Astrocyte (in vitro differentiated cells and primary cell): Measurements from ENCODE around the gene LYSMD4. TPM values are rescaled to one million over a fixed set of nuclear protein-coding genes. Genes with fewer than 3 reads are reported as not detected.

ENCODE experiments used
- DNase-seq: peaks from one replicate; pipeline ENCODE4 v3.0.0-alpha.2; 2010; ENCODE audit warnings: low read depth
- FAIRE-seq: peaks from 2 replicates; lab custom pipeline; 2011; peaks lifted over from hg19 to GRCh38; lab: Jason Lieb, UNC
- H2AFZ ChIP-seq: 2 replicates; pipeline ENCODE4 v1.6.0; 2012; ENCODE audit warnings: low read depth, low read length, inconsistent platforms
- H3K27ac ChIP-seq: 2 replicates; pipeline ENCODE4 v1.5.1; 2011; ENCODE audit warnings: low read depth, low read length, inconsistent platforms
- H3K27me3 ChIP-seq: 2 replicates; pipeline ENCODE4 v1.6.0; 2011; ENCODE audit warnings: low read length, inconsistent platforms; ENCODE audit not compliant: insufficient read depth
- H3K36me3 ChIP-seq: 2 replicates; pipeline ENCODE4 v1.5.1; 2011; ENCODE audit warnings: low read length, inconsistent platforms; ENCODE audit not compliant: insufficient read depth
- H3K4me1 ChIP-seq: 2 replicates; pipeline ENCODE4 v1.5.1; 2011; ENCODE audit warnings: low read length, inconsistent platforms; ENCODE audit not compliant: insufficient read depth
- H3K4me2 ChIP-seq: 2 replicates; pipeline ENCODE4 v1.6.0; 2012; ENCODE audit warnings: low read length, inconsistent platforms
- H3K4me3 ChIP-seq: 2 replicates; pipeline ENCODE4 v1.5.1; 2011; ENCODE audit warnings: low read depth, mild to moderate bottlenecking, low read length, inconsistent platforms; ENCODE audit not compliant: insufficient read depth
- H3K79me2 ChIP-seq: 2 replicates; pipeline ENCODE4 v1.6.0; 2012; ENCODE audit warnings: mild to moderate bottlenecking, low read length, inconsistent platforms; ENCODE audit not compliant: insufficient read depth
- H3K9ac ChIP-seq: 2 replicates; pipeline ENCODE4 v1.6.0; 2012; ENCODE audit warnings: mild to moderate bottlenecking, low read length, inconsistent platforms
- H3K9me3 ChIP-seq: 2 replicates; pipeline ENCODE4 v1.5.1; 2012; ENCODE audit warnings: low read depth, mild to moderate bottlenecking, low read length, inconsistent platforms; ENCODE audit not compliant: insufficient read depth
- H4K20me1 ChIP-seq: 2 replicates; pipeline ENCODE4 v1.6.0; 2012; ENCODE audit warnings: low read length, inconsistent platforms; ENCODE audit not compliant: insufficient read depth
- H3K27ac Mint-ChIP-seq: one replicate; pipeline ENCODE4 v1.8.0; 2021; ENCODE audit warnings: mild to moderate bottlenecking, mixed read lengths; ENCODE audit not compliant: unreplicated experiment
- H3K27me3 Mint-ChIP-seq: one replicate; pipeline ENCODE4 v1.8.0; 2021; ENCODE audit warnings: low read depth, mixed read lengths; ENCODE audit not compliant: unreplicated experiment
- H3K36me3 Mint-ChIP-seq: one replicate; pipeline ENCODE4 v1.8.0; 2021; ENCODE audit warnings: low read depth, mixed read lengths; ENCODE audit not compliant: unreplicated experiment
- H3K4me1 Mint-ChIP-seq: one replicate; pipeline ENCODE4 v1.8.0; 2021; ENCODE audit warnings: low read depth, mixed read lengths; ENCODE audit not compliant: unreplicated experiment
- H3K4me3 Mint-ChIP-seq: one replicate; pipeline ENCODE4 v1.8.0; 2021; ENCODE audit warnings: mild to moderate bottlenecking, moderate library complexity, mixed read lengths; ENCODE audit not compliant: unreplicated experiment
- H3K9me3 Mint-ChIP-seq: one replicate; pipeline ENCODE4 v1.8.0; 2021; ENCODE audit warnings: mild to moderate bottlenecking, mixed read lengths; ENCODE audit not compliant: unreplicated experiment
- CTCF ChIP-seq: IDR thresholded peaks from 2 replicates; pipeline ENCODE4 v1.5.1; 2011; ENCODE audit warnings: low read depth, mild to moderate bottlenecking, inconsistent platforms, low read length, moderate library complexity; ENCODE audit not compliant: insufficient read depth
- EZH2 ChIP-seq: IDR thresholded peaks from 2 replicates; pipeline ENCODE4 v1.6.1; 2012; ENCODE audit warnings: mild to moderate bottlenecking, low read length, inconsistent platforms; ENCODE audit not compliant: insufficient read depth
- total RNA-seq: library from RNA; stranded (reverse); gene quantifications from 2 replicates; pipeline ENCODE4 v1.2.1, GENCODE V29; 2021

LYSMD4 gene
- total RNA-seq, 1 donor from 2014 or later = 5.0 TPM

- H2AFZ ChIP-seq = no peak overlapping the region
- H4K20me1 ChIP-seq = no peaks in the 10 kb centered on the region
- DNase-seq (no peak), FAIRE-seq (no peak)
- no peak for TF ChIP-seq EZH2
- no peak for TF ChIP-seq CTCF
- H3K79me2 ChIP-seq = no peaks in the 10 kb centered on the region
- Mint-ChIP-seq H3K27ac (no peak overlapping the region), H3K9me3 (peaks cover 4% of the 10 kb centered on the region), H3K36me3 (peaks cover 2% of the 10 kb centered on the region), H3K27me3 (peaks cover 9% of the 10 kb centered on the region), H3K4me3 (no peak overlapping the region), H3K4me1 (no peaks in the 10 kb centered on the region)
- H3K4me2 ChIP-seq = no peak overlapping the region
- no peaks in the 10 kb centered on the region for H3K36me3 ChIP-seq
- peaks cover 3% of the 10 kb centered on the region for H3K27me3 ChIP-seq
- no peak overlapping the region for H3K4me3 ChIP-seq
- H3K27ac ChIP-seq = no peak overlapping the region
- H3K9me3 ChIP-seq = no peaks in the 10 kb centered on the region
- H3K9ac ChIP-seq = no peak overlapping the region
- H3K4me1 ChIP-seq = no peaks in the 10 kb centered on the region
Observed at GRCh38 chr15:99741835-99742234, 8.6 kb upstream of the LYSMD4 start.

GRCh38 chr15:99738021-99738847 lies 5.0 kb upstream of the LYSMD4 start:
- Mint-ChIP-seq H3K27me3 (peaks cover 3% of the 10 kb centered on the region), H3K4me1 (no peaks in the 10 kb centered on the region), H3K27ac (no peak overlapping the region), H3K9me3 (no peaks in the 10 kb centered on the region), H3K4me3 (no peak overlapping the region), H3K36me3 (peaks cover 2% of the 10 kb centered on the region)
- Histone ChIP-seq H3K4me3 (no peak overlapping the region), H3K4me2 (no peak overlapping the region), H3K9me3 (no peaks in the 10 kb centered on the region), H3K4me1 (no peaks in the 10 kb centered on the region), H3K27me3 (no peaks in the 10 kb centered on the region), H3K36me3 (no peaks in the 10 kb centered on the region), H3K79me2 (no peaks in the 10 kb centered on the region), H3K27ac (no peak overlapping the region), H2AFZ (no peak overlapping the region), H4K20me1 (no peaks in the 10 kb centered on the region), H3K9ac (no peak overlapping the region)
- FAIRE-seq = no peak
- DNase-seq = no peak
- no peak for TF ChIP-seq CTCF
- TF ChIP-seq EZH2 = no peak

GRCh38 chr15:99736702-99737101 lies 3.5 kb upstream of the LYSMD4 start:
- peaks cover 2% of the 10 kb centered on the region for H3K36me3 Mint-ChIP-seq
- no peaks in the 10 kb centered on the region for H3K4me1 Mint-ChIP-seq
- peaks cover 4% of the 10 kb centered on the region for H4K20me1 ChIP-seq
- H3K36me3 ChIP-seq = no peaks in the 10 kb centered on the region
- H2AFZ ChIP-seq = no peak overlapping the region
- H3K9me3 ChIP-seq = no peaks in the 10 kb centered on the region
- TF ChIP-seq CTCF (no peak), EZH2 (no peak)
- DNase-seq (no peak), FAIRE-seq (no peak)
- H3K27ac Mint-ChIP-seq = no peak overlapping the region
- H3K4me2 ChIP-seq = no peak overlapping the region
- peaks cover 5% of the 10 kb centered on the region for H3K4me1 ChIP-seq
- no peak overlapping the region for H3K9ac ChIP-seq
- H3K4me3 ChIP-seq = no peak overlapping the region
- H3K9me3 Mint-ChIP-seq = no peaks in the 10 kb centered on the region
- H3K27ac ChIP-seq = no peak overlapping the region
- no peaks in the 10 kb centered on the region for H3K27me3 ChIP-seq
- H3K4me3 Mint-ChIP-seq = no peak overlapping the region
- no peaks in the 10 kb centered on the region for H3K27me3 Mint-ChIP-seq
- no peaks in the 10 kb centered on the region for H3K79me2 ChIP-seq
